Measurements from ENCODE around the gene MYO16.

GRCh38 chr13:108960006-108960405 is 330.6 kb downstream of the MYO16 start:
- no peak for TF ChIP-seq CTCF (IDR thresholded peaks at IDR 0.05)
- no peak for TF ChIP-seq POLR2A (IDR thresholded peaks at IDR 0.05)
